Measurements from ENCODE around the gene HLCS.

GRCh38 chr21:37006486-37007291, 40.2 kb upstream of the HLCS start, which contains the start of gene RIPPLY3:
- TF ChIP-seq CTCF (IDR thresholded peaks at IDR 0.05; ENCODE audit: low read length) (no peak), EZH2 (optimal IDR thresholded peaks at IDR 0.05; ENCODE audit: low read depth, low read length) (no peak), EZH2phosphoT487 (IDR thresholded peaks at IDR 0.05; ENCODE audit: low read length) (no peak)
